Parathyroid adenoma (tissue), 2 donors: ENCODE data around the gene RAB3IL1.

Source experiments
- H2AFZ ChIP-seq: fragments of 300-600 bp; sonication (generic); one replicate; pipeline ENCODE4 v1.7.0; 2017; ENCODE audit warnings: antibody characterized with exemption, mild to moderate bottlenecking
- H3K27ac ChIP-seq: fragments of 300-600 bp; sonication (generic); one replicate; pipeline ENCODE4 v1.7.0; 2017
- H3K27me3 ChIP-seq: fragments of 300-600 bp; sonication (generic); one replicate; pipeline ENCODE4 v1.7.0; 2017; ENCODE audit warnings: low read length; ENCODE audit not compliant: control insufficient read depth, insufficient read depth
- H3K36me3 ChIP-seq: fragments of 300-600 bp; sonication (generic); one replicate; pipeline ENCODE4 v1.7.0; 2017; ENCODE audit warnings: low read length; ENCODE audit not compliant: control insufficient read depth, insufficient read depth
- H3K4me1 ChIP-seq: fragments of 300-600 bp; sonication (generic); one replicate; pipeline ENCODE4 v1.7.0; 2017; ENCODE audit warnings: control low read depth
- H3K4me2 ChIP-seq: fragments of 300-600 bp; sonication (generic); one replicate; pipeline ENCODE4 v1.7.0; 2017; ENCODE audit warnings: low read length
- H3K4me3 ChIP-seq: fragments of 300-600 bp; sonication (generic); one replicate; pipeline ENCODE4 v1.7.0; 2017; ENCODE audit warnings: low read depth, low read length
- H3K79me2 ChIP-seq: fragments of 300-600 bp; sonication (generic); one replicate; pipeline ENCODE4 v1.7.0; 2017; ENCODE audit warnings: control low read depth
- H3K9ac ChIP-seq: fragments of 300-600 bp; sonication (generic); one replicate; pipeline ENCODE4 v1.7.0; 2017; ENCODE audit warnings: mild to moderate bottlenecking
- H3K9me3 ChIP-seq: fragments of 300-600 bp; sonication (generic); one replicate; pipeline ENCODE4 v1.7.0; 2017; ENCODE audit warnings: low read length; ENCODE audit not compliant: control insufficient read depth
- CTCF ChIP-seq: fragments of 300-600 bp; sonication (generic); IDR thresholded peaks from one replicate; pipeline ENCODE4 v1.7.0; 2017; ENCODE audit warnings: antibody characterized with exemption, mild to moderate bottlenecking
- donor health status: primary hyperparathyroidism.

Gene RAB3IL1

GRCh38 chr11:61935861-61936260 lies 18.5 kb upstream of the RAB3IL1 start:
- no peak overlapping the region for H3K9ac ChIP-seq
- H3K9me3 ChIP-seq: no peaks in the 10 kb centered on the region
- no peak overlapping the region for H3K4me2 ChIP-seq
- H3K79me2 ChIP-seq: no peaks in the 10 kb centered on the region
- TF ChIP-seq CTCF: no peak
- H3K4me1 ChIP-seq: no peaks in the 10 kb centered on the region
- no peak overlapping the region for H3K4me3 ChIP-seq
- no peak overlapping the region for H2AFZ ChIP-seq
- H3K27ac ChIP-seq: no peak overlapping the region
- no peaks in the 10 kb centered on the region for H3K36me3 ChIP-seq
- no peaks in the 10 kb centered on the region for H3K27me3 ChIP-seq

DNA sequence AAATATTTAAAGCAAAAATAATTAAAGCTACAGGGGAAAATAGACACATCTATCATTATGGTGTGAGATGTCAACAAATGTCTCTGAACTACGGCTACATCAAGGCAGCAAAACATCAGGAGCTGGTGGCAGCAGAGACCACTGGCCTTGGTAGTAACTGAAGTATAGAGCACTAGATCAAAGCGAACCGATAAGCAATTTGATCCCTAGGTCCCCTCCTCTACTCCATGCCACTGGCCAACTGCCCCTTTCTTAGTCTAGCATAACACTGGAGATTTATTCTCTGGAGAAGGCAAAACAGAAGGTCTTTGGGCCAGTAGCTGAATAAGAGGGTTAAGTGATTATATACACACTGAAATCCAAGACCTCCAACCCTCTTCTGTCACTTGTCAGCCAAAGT lies 13.6 kb upstream of the RAB3IL1 start:
- no peak overlapping the region for H2AFZ ChIP-seq
- H3K9me3 ChIP-seq: no peaks in the 10 kb centered on the region
- no peak overlapping the region for H3K4me3 ChIP-seq
- no peaks in the 10 kb centered on the region for H3K79me2 ChIP-seq
- no peak overlapping the region for H3K27ac ChIP-seq
- no peaks in the 10 kb centered on the region for H3K36me3 ChIP-seq
- H3K4me1 ChIP-seq: no peaks in the 10 kb centered on the region
- H3K27me3 ChIP-seq: no peaks in the 10 kb centered on the region
- no peak overlapping the region for H3K4me2 ChIP-seq
- H3K9ac ChIP-seq: no peak overlapping the region
- TF ChIP-seq CTCF: no peak

DNA sequence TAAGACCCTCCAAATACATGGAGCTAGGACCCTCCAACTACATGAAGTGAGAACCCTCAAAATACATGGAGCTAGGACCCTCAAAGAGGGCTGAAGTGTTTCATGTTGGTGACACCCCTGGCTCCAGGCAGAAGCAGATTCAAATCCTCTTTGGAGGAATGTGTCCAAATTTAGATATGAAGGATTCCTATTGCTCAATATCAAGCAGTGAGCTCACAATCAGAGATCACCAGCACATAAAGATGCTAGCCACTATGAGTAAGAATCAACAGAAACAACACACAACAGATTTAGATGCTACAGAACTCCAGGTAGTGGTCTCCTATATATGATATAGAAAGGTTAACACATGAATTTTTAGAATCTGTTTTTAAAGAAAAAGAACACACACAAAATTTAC lies 11.2 kb upstream of the RAB3IL1 start:
- H3K4me3 ChIP-seq: no peak overlapping the region
- H3K27ac ChIP-seq: no peak overlapping the region
- no peaks in the 10 kb centered on the region for H3K9me3 ChIP-seq
- H3K27me3 ChIP-seq: no peaks in the 10 kb centered on the region
- H3K9ac ChIP-seq: no peak overlapping the region
- H3K4me2 ChIP-seq: no peak overlapping the region
- H3K4me1 ChIP-seq: peaks cover 4% of the 10 kb centered on the region
- no peak overlapping the region for H2AFZ ChIP-seq
- H3K79me2 ChIP-seq: no peaks in the 10 kb centered on the region
- no peak for TF ChIP-seq CTCF
- H3K36me3 ChIP-seq: no peaks in the 10 kb centered on the region

- H3K4me3 ChIP-seq: no peak overlapping the region
- H3K79me2 ChIP-seq: no peaks in the 10 kb centered on the region
- H3K9me3 ChIP-seq: no peaks in the 10 kb centered on the region
- H3K36me3 ChIP-seq: no peaks in the 10 kb centered on the region
- no peak for TF ChIP-seq CTCF
- no peak overlapping the region for H3K9ac ChIP-seq
- no peak overlapping the region for H2AFZ ChIP-seq
- peaks cover 12% of the 10 kb centered on the region for H3K4me1 ChIP-seq
- H3K27me3 ChIP-seq: no peaks in the 10 kb centered on the region
- H3K4me2 ChIP-seq: no peak overlapping the region
- no peak overlapping the region for H3K27ac ChIP-seq
These were observed 10.1 kb upstream of the RAB3IL1 start for GRCh38 chr11:61927501-61927900.

GRCh38 chr11:61926235-61926634 lies 8.9 kb upstream of the RAB3IL1 start:
- H3K36me3 ChIP-seq: no peaks in the 10 kb centered on the region
- H3K79me2 ChIP-seq: no peaks in the 10 kb centered on the region
- peaks cover 12% of the 10 kb centered on the region for H3K4me1 ChIP-seq
- no peak overlapping the region for H3K4me3 ChIP-seq
- no peak overlapping the region for H3K27ac ChIP-seq
- H2AFZ ChIP-seq: no peak overlapping the region
- TF ChIP-seq CTCF: no peak
- no peak overlapping the region for H3K4me2 ChIP-seq
- H3K9ac ChIP-seq: no peak overlapping the region
- H3K9me3 ChIP-seq: no peaks in the 10 kb centered on the region
- no peaks in the 10 kb centered on the region for H3K27me3 ChIP-seq
